ENCODE measurements around the gene AP1AR.
"Not testable (repeated sequence)": the region's sequence is repeated elsewhere in the genome, so short reads cannot be mapped to it uniquely, and the experiment has no call there.

AP1AR gene

DNA sequence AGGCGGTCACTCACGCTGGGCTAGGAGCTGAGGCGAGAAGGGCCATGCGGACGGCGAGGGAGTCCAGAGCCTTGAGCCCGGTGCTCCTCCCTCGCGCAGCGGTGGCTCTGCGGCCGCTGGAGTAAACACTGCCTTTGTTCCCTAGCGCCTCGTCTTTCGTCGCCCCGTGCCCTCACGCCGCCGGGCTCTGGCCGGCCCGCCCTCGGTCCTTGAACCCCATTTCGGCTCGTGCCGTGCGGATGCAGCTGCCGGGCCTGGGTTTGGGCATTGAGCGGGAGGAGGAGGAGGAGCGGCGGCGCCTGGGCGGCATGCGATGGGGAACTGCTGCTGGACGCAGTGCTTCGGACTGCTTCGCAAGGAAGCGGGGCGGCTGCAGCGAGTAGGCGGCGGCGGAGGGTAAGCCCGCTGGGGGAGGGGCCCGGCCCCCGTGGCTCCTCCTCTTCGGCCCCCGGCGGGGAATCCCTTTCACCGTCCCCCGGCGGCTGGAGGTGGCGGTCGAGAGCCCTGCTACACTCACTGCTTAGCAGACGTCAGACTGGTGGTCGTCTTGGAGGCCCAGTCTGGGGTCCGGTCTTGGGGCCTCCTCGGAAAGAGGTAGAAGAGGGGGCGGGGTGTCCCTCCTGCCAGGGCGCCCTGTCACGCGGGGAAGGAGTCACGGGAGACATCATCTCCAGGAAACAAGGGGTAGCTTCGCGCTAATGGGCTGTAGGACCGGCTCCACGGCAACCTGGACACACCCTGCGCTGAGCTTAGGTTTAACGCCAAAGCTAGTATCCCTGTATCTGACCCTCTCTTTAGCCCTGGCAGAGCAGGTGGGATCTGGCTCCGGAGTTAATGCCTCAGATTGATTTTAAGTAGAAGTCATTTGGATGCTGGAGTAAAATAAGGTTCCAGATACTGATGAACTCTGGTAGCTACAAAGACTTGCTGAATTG is at the start of gene AP1AR:
Gene AP1AR (plus strand): TSS at position 9 of the 935 bp plus-strand sequence. CDS start 305 bp downstream, at position 314.
- peak; percentile 49 to 64 for DNase-seq (ENCODE audit: low read depth in 2 of 2)

DNA sequence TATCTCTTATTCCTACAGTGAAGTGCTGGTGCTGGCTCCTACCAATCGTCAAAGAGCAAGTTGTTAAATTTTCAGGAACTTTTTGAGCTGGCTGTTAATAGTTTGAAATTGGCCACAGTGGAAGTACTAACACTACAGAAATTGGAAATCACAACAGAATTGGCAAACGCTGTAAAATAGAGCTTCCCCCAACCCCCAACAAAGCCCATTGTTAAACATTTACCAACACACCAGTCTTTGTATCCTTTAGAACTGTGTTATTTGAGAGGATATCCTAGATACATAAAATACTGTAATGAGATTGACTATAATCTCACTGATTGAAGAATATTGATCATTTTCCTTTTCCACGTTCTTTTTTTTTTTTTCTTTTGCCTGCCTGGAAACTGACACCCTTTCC is 49.0 kb upstream of the AP1AR start:
- no peak for DNase-seq (ENCODE audit: low read depth in 2 of 2)

GRCh38 chr4:112183252-112183651 is 48.3 kb upstream of the AP1AR start:
- no peak for DNase-seq (ENCODE audit: low read depth in 2 of 2)

GRCh38 chr4:112184438-112184837 is 47.1 kb upstream of the AP1AR start:
- no peak for DNase-seq (ENCODE audit: low read depth in 2 of 2)

DNA sequence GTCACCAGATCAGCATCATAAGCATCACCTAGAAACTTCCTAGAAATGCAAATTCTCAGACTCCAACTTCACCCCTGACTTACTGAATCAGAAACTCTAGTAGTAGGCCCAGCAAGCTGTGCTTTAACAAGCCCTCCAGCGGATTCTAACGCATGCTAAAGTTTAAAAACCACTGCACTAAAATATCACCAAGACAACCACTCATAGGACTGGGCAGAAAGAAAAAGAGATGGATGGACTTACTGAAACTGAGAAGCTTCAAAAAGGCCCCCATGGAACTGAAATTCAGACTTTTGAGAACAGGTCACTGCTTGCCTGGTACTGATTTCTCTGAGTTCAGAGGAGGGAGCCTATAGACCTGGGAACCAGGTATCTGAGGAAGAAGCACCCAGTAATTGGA is 46.3 kb upstream of the AP1AR start:
- no peak for DNase-seq (ENCODE audit: low read depth in 2 of 2)

GRCh38 chr4:112185740-112186670 is 45.6 kb upstream of the AP1AR start:
- DNase-seq (ENCODE audit: low read depth in 2 of 2), result no peak

DNA sequence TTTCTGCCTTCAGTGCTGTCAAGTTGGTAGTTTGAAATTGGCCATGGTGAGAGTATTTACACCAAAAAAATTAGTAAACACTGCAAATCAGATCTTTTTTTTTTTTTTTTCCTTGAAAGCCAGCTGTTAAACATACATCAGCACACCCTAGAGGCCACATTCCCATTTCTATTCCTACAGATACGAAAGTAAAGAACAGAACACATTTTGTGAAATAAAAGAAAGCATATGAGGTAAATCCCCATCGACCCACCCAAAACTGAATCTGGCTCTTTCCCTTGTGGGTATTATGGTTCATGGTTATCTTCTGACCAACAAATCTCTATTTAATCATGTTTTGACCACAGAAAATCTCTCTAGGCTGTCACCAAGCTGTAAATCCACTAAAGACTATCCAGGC is 41.8 kb upstream of the AP1AR start:
- DNase-seq (ENCODE audit: low read depth in 2 of 2), result no peak

DNA sequence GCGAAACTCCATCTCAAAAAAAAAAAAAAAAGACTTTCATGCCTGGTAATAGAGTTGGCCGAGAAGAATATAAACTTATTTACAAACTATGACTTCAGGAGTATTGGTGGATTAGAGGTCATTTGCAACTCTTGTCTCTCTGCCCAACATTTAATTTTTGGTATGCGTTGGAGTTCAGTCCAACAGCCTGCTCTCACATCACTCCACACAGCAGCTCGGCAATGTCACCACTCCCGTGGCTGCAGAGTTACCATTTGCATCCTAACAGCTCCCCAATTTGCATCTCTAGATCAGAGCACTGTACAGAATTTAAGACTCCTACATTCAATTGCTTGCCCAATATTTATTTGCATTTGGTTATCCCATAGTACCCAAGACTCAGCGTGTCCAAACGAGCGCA is 40.9 kb upstream of the AP1AR start:
- DNase-seq (ENCODE audit: low read depth in 2 of 2), result no peak

- no peak for DNase-seq (ENCODE audit: low read depth in 2 of 2)
Observed at GRCh38 chr4:112196461-112196860, 35.1 kb upstream of the AP1AR start.

GRCh38 chr4:112199041-112199440 is 32.5 kb upstream of the AP1AR start:
- DNase-seq (ENCODE audit: low read depth in 2 of 2), result no peak

DNA sequence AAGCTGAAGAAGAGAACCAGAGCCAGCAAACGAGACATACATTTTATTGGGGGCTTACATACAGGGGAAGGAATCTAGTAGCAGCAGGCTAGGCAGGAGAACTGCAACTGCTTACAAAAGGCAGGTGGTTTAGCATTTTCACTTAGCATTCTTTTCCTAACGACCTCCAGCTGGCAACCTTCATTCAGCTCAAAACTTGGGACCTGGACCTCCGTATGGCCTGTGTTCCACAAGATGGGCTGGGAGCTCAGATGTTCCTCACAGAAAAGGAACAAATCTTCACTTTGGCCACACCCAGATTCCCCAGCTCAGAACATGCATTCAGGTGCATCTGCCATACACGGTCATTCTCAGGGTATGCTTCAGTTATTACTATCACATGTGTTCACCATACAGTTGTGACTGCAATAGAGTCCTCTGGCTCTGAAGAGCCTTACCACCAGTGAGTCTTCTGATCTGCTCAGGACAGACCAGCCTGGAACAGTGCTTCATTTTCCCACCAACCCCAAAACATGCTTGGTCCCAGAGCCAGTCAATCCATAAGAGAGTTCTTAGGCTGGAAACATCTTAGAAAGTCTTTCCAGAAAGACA is 29.6 kb upstream of the AP1AR start:
- no peak for DNase-seq (ENCODE audit: low read depth in 2 of 2)

DNA sequence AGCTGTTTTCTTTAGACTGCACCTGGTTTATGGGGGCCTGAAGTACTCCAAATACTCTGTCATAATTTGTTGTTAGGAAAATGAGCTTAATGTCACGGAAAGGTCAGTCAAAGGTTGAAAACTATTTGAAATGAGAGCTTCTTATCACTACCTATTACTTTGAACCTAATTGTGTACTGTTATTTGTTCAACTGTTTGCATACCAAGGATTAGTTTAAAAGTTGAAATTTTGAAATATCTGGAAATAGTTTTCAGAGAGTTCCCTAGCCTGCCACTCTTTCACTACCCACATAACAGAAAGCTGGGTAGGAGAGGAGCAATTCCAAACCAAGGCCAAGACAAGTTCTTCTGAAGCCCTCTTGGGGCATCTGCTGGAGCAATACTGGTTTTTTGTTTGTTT is 28.0 kb upstream of the AP1AR start:
- no peak for DNase-seq (ENCODE audit: low read depth in 2 of 2)

DNA sequence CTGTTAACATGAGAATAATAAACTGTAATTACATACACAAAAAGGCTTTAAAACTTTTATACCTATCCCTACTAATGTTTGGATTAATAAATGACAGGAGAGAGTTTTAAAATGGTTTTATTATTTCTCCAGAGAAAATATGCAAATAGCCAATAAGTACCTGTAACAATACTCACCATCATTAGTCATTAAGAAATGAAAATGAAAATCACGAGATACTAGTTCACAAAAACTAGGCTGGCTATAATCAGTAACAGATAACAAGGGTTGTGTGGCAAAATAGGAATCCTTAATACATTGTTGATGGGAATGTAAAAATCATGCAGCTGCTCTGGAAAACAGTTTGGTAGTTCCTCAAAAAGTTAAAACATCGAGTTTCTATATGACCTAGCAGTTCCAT is 25.2 kb upstream of the AP1AR start:
- no peak for DNase-seq (ENCODE audit: low read depth in 2 of 2)

DNA sequence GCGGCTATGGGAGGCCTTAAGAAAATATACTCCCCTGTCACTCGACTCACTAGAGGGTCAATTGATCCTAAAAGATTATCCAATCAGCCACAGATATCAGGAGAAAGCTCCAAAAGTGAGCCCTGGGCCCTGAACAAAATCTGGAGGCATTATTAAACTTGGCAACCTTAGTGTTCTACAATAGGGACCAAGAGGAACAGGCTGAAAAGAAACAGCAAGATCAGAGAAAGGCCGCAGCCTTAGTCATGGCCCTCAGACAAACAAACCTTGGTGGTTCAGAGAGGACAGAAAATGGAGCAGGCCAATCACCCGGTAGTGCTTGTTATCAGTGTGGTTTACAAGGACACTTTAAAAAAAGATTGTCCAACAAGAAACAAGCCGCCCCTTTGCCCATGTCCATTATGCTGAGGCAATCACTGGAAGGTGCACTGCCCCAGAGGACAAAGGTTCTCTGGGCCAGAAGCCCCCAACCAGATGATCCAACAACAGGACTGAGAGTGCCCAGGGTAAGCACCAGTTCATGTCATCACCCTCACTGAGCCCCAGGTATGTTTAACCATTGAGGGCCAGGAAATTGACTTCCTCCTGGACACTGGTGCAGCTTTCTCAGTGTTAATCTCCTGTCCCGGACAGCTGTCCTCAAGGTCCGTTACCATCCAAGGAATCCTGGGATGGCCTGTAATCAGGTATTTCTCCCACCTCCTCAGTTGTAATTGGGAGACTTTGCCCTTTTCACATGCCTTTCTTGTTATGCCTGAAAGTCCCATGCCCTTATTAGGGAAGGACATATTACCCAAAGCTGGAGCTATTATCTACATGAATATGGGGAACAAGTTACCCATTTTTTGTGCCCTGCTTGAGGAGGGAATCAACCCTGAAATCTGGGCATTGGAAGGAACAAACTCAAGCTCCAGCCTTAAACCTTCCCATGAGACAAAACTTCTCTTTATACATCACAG is 23.2 kb upstream of the AP1AR start:
- not testable (repeated sequence) for DNase-seq (ENCODE audit: low read depth in 2 of 2)

- no peak for DNase-seq (ENCODE audit: low read depth in 2 of 2)
Observed at GRCh38 chr4:112210777-112211176, 20.8 kb upstream of the AP1AR start.

DNA sequence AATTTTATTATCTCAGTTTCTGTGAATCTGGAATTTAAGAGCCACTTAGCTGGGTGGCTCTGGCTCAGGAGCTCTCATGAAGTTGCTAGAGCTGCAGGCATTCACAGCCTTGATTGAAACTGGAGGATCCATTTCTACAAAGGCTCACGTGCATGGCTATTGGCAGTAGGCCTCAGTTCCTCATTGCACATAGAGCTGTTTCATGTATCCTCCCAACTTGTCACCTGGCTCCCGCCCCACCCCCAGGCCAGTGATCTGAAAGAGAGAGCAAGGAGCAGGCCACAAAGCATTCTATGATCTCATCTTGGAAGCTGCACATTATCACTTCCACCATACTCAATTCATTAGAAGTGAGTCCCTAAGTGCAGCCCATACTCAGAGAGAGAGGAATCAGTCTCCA is 18.5 kb upstream of the AP1AR start:
- DNase-seq (ENCODE audit: low read depth in 2 of 2), result no peak

- no peak for DNase-seq (ENCODE audit: low read depth in 2 of 2)
Observed at GRCh38 chr4:112213856-112214255, 17.7 kb upstream of the AP1AR start.

DNA sequence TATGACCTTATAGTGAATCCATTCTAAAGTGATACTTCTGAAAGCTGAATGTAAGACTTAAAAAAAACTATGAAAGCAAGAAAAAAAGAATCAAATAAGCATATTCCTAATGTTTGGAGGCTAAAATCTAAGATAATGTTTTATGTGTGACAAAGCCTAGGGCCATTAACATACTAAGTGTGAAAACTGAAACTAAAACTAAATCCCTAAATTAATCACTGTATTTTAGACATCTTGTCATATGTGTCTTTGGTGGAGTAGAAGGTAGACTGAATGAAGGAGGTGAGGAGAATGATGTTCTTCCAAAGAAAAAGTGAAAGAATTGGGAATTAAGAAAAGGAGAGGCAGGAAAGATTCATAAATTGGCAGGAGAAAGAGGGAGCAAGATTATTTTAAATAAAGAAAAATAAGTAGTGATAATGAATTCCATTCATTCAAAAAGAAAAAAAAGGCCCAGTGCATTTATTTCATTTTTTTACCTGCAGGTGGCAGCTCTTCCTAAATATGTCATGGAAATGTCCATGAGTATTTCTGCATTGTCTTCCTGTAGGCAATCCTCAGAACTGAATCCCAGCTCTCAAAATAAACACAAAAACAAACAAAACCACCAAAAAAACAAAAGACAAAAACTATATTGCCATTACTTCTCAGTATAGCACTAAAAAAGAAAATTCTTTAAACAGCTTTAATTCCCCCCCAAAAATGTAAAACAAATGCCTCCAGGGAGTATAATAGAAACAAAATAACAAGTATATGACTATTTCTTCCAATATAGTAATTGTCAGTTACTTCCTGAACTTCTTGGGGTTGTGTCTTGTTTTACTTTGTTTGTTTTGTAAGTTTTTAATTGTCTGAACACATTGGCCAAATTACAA is 17.0 kb upstream of the AP1AR start:
- no peak for DNase-seq (ENCODE audit: low read depth in 2 of 2)

GRCh38 chr4:112219826-112220366 is 11.7 kb upstream of the AP1AR start:
- no peak for DNase-seq (ENCODE audit: low read depth in 2 of 2)
